HT1080 (cell line): Measurements from ENCODE around the gene SDC4. TPM values are rescaled to one million over a fixed set of nuclear protein-coding genes. Genes with fewer than 3 reads are reported as not detected.

ENCODE experiments used
- DNase-seq: peaks from one replicate; pipeline ENCODE4 v3.0.0-alpha.2; 2015; ENCODE audit warnings: low read depth
- polyA plus RNA-seq, 2 experiments: library from polyadenylated mRNA; depleted of rRNA; stranded (reverse); fragments of >200 nt; gene quantifications; 2 replicates each; pipeline ENCODE4 v1.2.3, GENCODE V29; 2015
- total RNA-seq: library from RNA; depleted of rRNA; stranded (reverse); fragments of >200 nt; shearing (Covaris generic); gene quantifications from 2 replicates; pipeline ENCODE4 v1.2.3, GENCODE V29; 2014; rRNA removed

Gene SDC4
- 47.8 and 53.4 TPM in 2 replicates for total RNA-seq
- 85.3 and 88.9 TPM in 2 replicates for polyA plus RNA-seq (2015; cell fraction: cytosol; rRNA removed)
- polyA plus RNA-seq (2015; cell fraction: nucleus; rRNA removed) = 61.9 and 74.5 TPM in 2 replicates

DNA sequence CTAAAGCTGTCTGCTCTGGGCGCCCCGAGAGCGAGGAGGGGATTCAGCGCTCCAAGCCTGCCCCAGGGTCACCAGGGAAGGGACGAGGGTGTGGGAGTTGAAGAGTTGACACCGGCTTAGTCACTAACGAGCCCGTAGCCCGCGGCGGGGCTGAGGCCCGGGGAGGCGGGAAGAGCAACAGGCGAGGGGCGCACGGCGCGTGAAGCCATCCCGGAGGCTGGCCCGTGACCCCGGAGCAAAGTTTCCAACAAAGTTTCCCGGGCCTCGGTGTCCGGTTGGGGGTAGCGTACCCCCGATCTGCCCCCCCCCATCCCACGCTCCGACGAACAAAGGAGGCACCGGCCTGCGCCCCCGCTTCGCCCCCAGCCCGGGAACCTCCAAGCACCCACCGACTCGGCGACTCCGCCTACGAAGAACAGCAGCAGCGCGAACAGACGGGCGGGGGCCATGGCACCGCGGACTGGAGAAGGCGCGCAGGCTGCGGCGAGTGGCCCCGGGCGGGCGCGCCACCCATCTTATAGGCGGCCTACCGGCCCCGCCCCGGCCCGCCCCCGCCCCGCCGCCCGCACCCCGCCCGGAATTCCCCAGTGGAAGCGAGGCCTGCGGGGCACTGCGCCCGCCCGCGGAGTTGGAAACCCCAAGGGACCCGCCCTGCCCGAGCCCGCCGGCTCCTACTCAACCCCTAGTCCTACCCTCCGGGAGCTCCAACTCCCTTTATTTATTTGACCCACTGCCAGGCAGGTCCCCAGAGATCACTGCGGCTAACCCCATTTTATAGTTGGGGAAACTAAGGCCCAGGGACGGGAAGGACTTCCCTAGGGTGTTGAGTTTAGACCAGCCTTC is at the start of gene SDC4:
Gene SDC4 (minus strand): TSS at position 489 of the 843 bp plus-strand sequence. CDS start 40 bp downstream, at position 449.
- DNase-seq = no peak

DNA sequence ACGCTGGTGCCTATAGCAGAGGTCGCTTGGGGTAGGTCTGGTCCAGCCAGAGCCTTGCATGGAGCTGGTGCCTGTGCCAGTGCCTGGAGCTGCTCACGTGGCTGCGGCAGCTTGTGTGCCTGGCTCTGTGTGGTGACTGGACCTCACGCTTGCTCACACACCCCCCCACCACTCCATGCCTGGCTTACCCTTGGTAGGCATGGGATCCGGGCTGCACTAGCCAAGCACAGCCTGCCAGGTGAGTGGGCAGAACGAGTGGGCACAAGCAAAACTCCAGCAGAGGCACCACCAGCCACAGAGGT is 46.8 kb upstream of the SDC4 start:
- no peak for DNase-seq

DNA sequence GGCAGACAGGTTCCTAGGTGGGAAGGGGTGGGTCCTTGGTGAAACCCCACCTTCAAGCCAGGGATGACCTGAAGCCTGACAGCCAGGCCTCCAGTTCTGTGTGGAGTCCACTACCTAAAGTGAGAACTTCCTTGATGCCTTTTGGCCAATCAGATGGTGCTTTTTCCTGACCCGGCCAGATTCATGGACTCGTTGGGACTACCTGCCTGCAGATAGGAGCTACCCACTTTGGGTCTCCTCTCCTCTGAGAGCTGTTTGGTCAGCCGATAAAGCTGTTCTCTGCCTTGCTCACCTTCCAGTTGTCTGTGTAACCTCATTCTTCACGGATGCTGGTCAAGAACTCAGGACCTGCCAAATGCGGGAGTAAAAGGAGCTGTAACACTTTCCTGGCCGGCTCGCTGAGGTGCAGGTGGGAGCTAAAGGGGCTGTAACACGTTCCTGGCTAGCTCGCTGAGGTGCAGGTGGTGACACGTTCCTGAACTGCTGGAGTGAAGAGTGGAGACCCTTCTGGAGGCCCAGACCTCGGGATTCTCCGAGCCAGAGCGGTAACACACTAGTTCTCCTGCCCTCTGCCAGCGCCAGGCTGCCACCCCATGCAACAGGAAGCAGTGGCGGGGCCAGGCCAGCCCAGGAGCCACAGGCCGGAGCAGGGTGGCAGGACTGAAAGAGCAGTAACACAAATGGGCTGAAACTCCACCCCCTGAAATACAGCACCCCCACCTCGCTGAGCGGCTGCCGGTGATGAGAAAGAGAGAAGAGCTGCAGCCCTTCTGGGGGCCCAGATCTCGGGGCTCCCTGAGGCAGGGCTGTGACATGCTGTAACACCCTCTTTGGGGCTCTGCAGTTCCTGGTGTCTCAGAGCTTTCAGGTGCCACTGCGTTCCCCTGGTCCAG is 46.2 kb upstream of the SDC4 start:
- no peak for DNase-seq

DNA sequence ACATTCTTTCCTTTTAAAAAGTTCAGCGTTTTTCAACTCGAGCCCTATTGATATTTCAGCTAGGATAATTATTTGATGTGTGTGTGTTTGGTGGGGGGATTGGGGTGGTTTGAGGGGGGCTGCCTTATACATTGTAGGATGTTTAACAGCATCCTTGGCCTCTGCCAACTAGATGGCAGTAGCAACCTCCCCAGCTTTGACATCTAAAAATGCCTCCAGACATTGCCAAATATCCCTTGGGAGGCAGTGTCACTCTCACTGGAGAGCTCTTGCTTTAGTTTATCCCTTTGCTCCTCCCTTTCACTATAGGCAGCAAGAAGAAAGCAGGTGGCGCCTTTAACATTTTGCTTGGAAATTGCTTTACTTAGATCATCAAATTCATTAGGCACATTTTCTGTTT is 44.5 kb upstream of the SDC4 start:
- no peak for DNase-seq

- no peak for DNase-seq
Observed at GRCh38 chr20:45391559-45391958, 43.3 kb upstream of the SDC4 start.

GRCh38 chr20:45390931-45391330 is 42.7 kb upstream of the SDC4 start:
- DNase-seq = no peak

DNA sequence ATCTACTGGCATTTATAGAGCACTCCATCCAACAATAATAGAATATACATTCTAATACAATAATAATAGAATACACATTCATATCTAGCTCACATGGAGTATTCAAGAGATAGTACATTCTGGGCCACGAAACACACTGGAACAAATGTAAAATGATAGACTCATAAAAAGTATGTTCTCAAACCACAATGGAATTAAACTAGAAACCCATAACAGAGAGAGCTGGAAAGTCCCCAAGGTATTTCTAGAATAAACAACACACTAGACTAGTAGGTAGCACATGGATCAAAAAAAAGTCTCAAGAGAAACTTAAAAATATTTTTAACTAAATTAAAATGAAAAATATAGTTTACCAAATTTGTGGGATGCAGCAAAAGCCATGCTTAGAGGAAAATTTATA is 39.0 kb upstream of the SDC4 start:
- no peak for DNase-seq

- DNase-seq = no peak
Observed at GRCh38 chr20:45378191-45378590, 30.0 kb upstream of the SDC4 start, which contains the start of gene TP53TG5. Gene TP53TG5, minus strand, starts transcription at chr20:45378325. Its CDS starts 89 bp downstream, at chr20:45378236.

- no peak for DNase-seq
Observed at GRCh38 chr20:45377269-45377668, 29.0 kb upstream of the SDC4 start.

- DNase-seq = no peak
Observed at GRCh38 chr20:45374966-45375365, 26.7 kb upstream of the SDC4 start.

DNA sequence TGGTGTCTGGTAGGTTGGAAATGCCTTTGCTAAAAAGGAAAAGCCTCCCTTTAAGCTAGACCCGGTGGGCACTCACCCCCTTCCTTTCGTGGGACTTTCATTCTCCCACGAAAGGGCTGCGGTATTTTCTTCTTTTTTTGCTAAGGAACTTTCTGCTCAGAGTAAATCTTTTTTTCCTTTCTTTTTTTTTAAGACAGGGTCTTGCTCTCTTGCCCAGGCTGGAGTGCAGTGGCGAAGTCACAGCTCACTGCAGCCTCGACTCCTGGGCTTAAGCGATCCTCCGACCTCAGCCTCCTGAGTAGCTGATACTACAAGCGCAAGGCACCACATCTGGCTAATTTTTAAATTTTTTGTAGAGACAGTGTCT is 25.9 kb upstream of the SDC4 start:
- DNase-seq = no peak

- DNase-seq = peak; percentile 43
Observed at GRCh38 chr20:45373353-45374100, 25.3 kb upstream of the SDC4 start.

GRCh38 chr20:45372646-45373352 is 24.6 kb upstream of the SDC4 start:
- DNase-seq = no peak

DNA sequence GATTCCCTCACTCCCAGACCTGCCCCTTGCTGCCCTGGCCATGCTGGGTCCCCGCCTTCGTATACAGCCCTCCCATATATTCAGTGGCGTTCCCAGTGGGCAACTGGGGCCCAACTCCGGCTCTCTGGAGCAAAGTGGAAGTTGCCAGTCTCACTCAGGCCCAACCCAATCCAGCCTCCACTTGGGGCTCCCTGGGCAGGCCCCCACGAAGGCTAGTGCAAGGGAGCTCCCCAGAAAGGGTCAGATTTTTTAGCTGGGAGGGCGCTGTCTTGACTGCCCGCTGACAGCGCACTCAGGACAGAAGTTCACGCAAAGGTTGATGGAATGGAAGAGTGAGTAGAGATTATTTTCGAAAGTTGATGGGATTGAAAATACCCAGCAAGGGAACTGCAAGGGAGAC is 24.0 kb upstream of the SDC4 start:
- no peak for DNase-seq

- no peak for DNase-seq
Observed at GRCh38 chr20:45370571-45371160, 22.4 kb upstream of the SDC4 start.

DNA sequence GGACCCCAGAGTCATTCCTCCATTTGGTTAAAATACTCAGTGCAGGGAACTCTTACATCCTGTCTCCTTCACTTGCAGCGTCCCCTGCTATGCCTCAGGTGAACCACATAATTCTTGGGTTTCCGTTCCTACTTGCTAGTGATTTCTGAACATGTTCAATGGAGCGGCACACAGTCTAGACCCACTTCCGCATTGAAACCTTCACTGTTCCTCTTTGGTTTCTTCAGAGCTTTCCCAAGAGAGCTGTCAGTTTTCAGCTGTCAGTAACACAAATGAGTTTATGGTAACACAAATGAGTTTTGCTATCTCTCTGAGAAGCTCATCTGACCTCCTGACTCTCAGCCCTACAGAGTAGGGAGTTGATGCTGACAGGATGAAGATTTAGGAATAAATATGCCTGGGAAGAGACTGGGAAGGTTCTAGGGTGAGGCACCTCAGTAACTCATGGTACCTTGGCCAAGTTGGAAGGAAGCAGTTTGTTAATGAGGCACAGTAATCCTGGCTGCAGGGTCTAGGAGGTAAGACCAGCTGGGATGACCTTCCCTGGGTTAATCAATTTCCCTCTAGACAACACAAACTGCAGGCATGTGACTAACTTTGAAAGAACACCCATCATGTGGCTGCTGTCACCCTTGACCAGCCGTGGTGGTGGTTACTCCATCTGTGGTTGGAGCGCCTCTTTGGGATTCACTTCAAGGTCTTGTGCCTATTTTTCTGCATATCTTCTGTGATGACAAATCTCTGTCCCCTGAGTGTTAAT is 20.2 kb upstream of the SDC4 start:
- DNase-seq = no peak

GRCh38 chr20:45367126-45367525 is 18.9 kb upstream of the SDC4 start:
- DNase-seq = no peak

DNA sequence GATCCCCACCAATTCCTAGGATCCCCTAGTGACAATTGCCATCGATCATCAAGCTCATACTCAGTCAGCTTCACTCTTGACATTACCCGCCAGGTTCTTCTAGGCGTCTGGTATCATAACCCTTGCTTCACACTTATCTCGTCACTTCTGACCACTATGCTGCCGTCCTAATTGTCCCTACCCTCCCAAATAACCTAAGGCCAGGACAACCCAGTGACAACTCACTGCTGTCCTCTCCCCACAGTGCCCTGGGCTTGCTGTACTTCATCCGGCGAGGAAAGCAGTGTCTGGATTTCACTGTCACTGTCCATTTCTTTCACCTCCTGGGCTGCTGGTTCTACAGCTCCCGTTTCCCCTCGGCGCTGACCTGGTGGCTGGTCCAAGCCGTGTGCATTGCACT is 18.4 kb upstream of the SDC4 start:
- no peak for DNase-seq

- no peak for DNase-seq
Observed at GRCh38 chr20:45366192-45366591, 18.0 kb upstream of the SDC4 start.
